Posterior vena cava (tissue), 2 donors: Measurements from ENCODE around the gene SPPL2A. TPM values are rescaled to one million over a fixed set of nuclear protein-coding genes. Genes with fewer than 3 reads are reported as not detected.
A peak's percentile ranks its signal among the peaks of the same experiment; 100 is the strongest.
"Not testable (repeated sequence)": the region's sequence is repeated elsewhere in the genome, so short reads cannot be mapped to it uniquely, and the experiment has no call there.

Source experiments
- DNase-seq: peaks from one replicate; pipeline ENCODE4 v3.0.0-alpha.2; 2020; ENCODE audit warnings: low spot score
- intact Hi-C, 2 donors: fragments of 100-400 bp; cut with DNase I; formaldehyde crosslinking; loops; one replicate each; pipeline versions ENCODE4 v1.14.1 to v1.14.2; 2022 to 2023
- long read RNA-seq, 2 donors: library from polyadenylated mRNA; unstranded; transcript quantifications; one replicate each; pipeline ENCODE4 v2.0.0, GENCODE V29; 2020 to 2021
- total RNA-seq, 2 donors: library from RNA; stranded (reverse); fragmentation: NEBNext Ultra II Directional; extraction: Animal tissue kit (Norgen Biotek cat#: 25700); gene quantifications; one replicate each; pipeline ENCODE4 v1.2.1, GENCODE V29; 2021
- donor health status: DM: yes; HTN: yes; CAD: no.
- donor health status: DM: yes; HTN: yes; CAD: no.

The SPPL2A gene
- 100 to 1,000 TPM in 1 of 2 donors, 10 to 100 TPM in 1; 98.9 to 108 TPM for total RNA-seq
- long read RNA-seq, donor 1, full-length matches to known transcripts = 8 of 16 reads
- long read RNA-seq, donor 1, partial matches to known transcripts = 1 of 16 reads
- long read RNA-seq, donor 1, other reads (novel, unspliced or antisense) = 7 of 16 reads
- long read RNA-seq, donor 2, full-length matches to known transcripts = 50 of 76 reads
- long read RNA-seq, donor 2, partial matches to known transcripts = 3 of 76 reads
- long read RNA-seq, donor 2, other reads (novel, unspliced or antisense) = 23 of 76 reads

- intact Hi-C loops = no loop called here
- DNase-seq = peak; percentile 96
Measured at GRCh38 chr15:50765195-50765967, at the start of gene SPPL2A. SPPL2A (minus strand) TSS chr15:50765706; CDS start chr15:50765533, 173 bp downstream.

GRCh38 chr15:50814634-50815033 lies 49.1 kb upstream of the SPPL2A start:
- intact Hi-C loops = no loop called here
- no peak for DNase-seq

GRCh38 chr15:50813865-50814264 lies 48.4 kb upstream of the SPPL2A start:
- no peak for DNase-seq
- intact Hi-C loops = no loop called here

- intact Hi-C loops = no loop called here
- DNase-seq = no peak
Measured at GRCh38 chr15:50813089-50813488, 47.6 kb upstream of the SPPL2A start.

GRCh38 chr15:50812181-50812506 lies 46.6 kb upstream of the SPPL2A start:
- intact Hi-C loops, DNase-seq: not testable (repeated sequence)

- DNase-seq, intact Hi-C loops: not testable (repeated sequence)
Measured at GRCh38 chr15:50811461-50812180, 46.1 kb upstream of the SPPL2A start.

- no peak for DNase-seq
Measured at GRCh38 chr15:50810128-50810527, 44.6 kb upstream of the SPPL2A start.

GRCh38 chr15:50808728-50809127 lies 43.2 kb upstream of the SPPL2A start:
- intact Hi-C loops = no loop called here

More at GRCh38 chr15:50810128-50810527, 44.6 kb upstream of the SPPL2A start:
- intact Hi-C loops = no loop called here

GRCh38 chr15:50803479-50804180 lies 38.1 kb upstream of the SPPL2A start:
- intact Hi-C loops = no loop called here
- DNase-seq = no peak

More at GRCh38 chr15:50808728-50809127, 43.2 kb upstream of the SPPL2A start:
- no peak for DNase-seq

GRCh38 chr15:50800715-50801114 lies 35.2 kb upstream of the SPPL2A start:
- intact Hi-C loops = no loop called here
- no peak for DNase-seq

GRCh38 chr15:50798684-50799083 lies 33.2 kb upstream of the SPPL2A start:
- no peak for DNase-seq
- intact Hi-C loops = no loop called here

GRCh38 chr15:50797926-50798325 lies 32.4 kb upstream of the SPPL2A start:
- intact Hi-C loops = no loop called here
- DNase-seq = no peak

- intact Hi-C loops = no loop called here
- DNase-seq = no peak
Measured at GRCh38 chr15:50791486-50791885, 26.0 kb upstream of the SPPL2A start.

- intact Hi-C loops = no loop called here
Measured at GRCh38 chr15:50790778-50791453, 25.4 kb upstream of the SPPL2A start.

GRCh38 chr15:50786871-50787270 lies 21.4 kb upstream of the SPPL2A start:
- no peak for DNase-seq
- intact Hi-C loops = no loop called here

More at GRCh38 chr15:50790778-50791453, 25.4 kb upstream of the SPPL2A start:
- no peak for DNase-seq

- intact Hi-C loops = no loop called here
Measured at GRCh38 chr15:50786438-50786837, 20.9 kb upstream of the SPPL2A start.

GRCh38 chr15:50783895-50784294 lies 18.4 kb upstream of the SPPL2A start:
- DNase-seq = no peak
- intact Hi-C loops = no loop called here

More at GRCh38 chr15:50786438-50786837, 20.9 kb upstream of the SPPL2A start:
- DNase-seq = no peak

- no peak for DNase-seq
- intact Hi-C loops = no loop called here
Measured at GRCh38 chr15:50783411-50783810, 17.9 kb upstream of the SPPL2A start.

- intact Hi-C loops = no loop called here
- DNase-seq = no peak
Measured at GRCh38 chr15:50778086-50778485, 12.6 kb upstream of the SPPL2A start.
